ENCODE data around the gene PDHB.

Gene PDHB

GRCh38 chr3:58424613-58425012 is 9.0 kb downstream of the PDHB start:
- ATAC-seq (replicated peaks) (no peak), DNase-seq (no peak)
- Mint-ChIP-seq H3K36me3 (peaks cover 25 to 46% of the 10 kb centered on the region in 2 donors), H3K9me3 (no peaks in the 10 kb centered on the region), H3K27me3 (no peaks in the 10 kb centered on the region), H3K4me1 (peaks cover 14 to 22% of the 10 kb centered on the region in 2 donors), H3K4me3 (no peak overlapping the region), H3K27ac (peak overlapping the region; percentile 69)

- peaks cover 25 to 48% of the 10 kb centered on the region in 2 donors for H3K36me3 Mint-ChIP-seq
- DNase-seq (no peak), ATAC-seq (replicated peaks) (no peak)
- H3K9me3 Mint-ChIP-seq, result no peaks in the 10 kb centered on the region
- no peaks in the 10 kb centered on the region for H3K27me3 Mint-ChIP-seq
- peak overlapping the region; percentile 48 for H3K27ac Mint-ChIP-seq
- no peak overlapping the region for H3K4me3 Mint-ChIP-seq
- H3K4me1 Mint-ChIP-seq, result peaks cover 20 to 31% of the 10 kb centered on the region in 2 donors
Observed at GRCh38 chr3:58422756-58423325, 10.8 kb downstream of the PDHB start.

GRCh38 chr3:58421004-58421403 is 12.6 kb downstream of the PDHB start:
- DNase-seq, result no peak
- peak overlapping the region; percentile 48 for H3K27ac Mint-ChIP-seq
- H3K36me3 Mint-ChIP-seq, result peaks cover 22 to 47% of the 10 kb centered on the region in 2 donors
- H3K4me3 Mint-ChIP-seq, result no peak overlapping the region
- H3K4me1 Mint-ChIP-seq, result peaks cover 20 to 31% of the 10 kb centered on the region in 2 donors
- no peaks in the 10 kb centered on the region for H3K9me3 Mint-ChIP-seq
- peak in 1 of 2 donors; percentile 33 for ATAC-seq (replicated peaks)
- no peaks in the 10 kb centered on the region for H3K27me3 Mint-ChIP-seq

GRCh38 chr3:58419780-58420507 is 13.7 kb downstream of the PDHB start:
- Mint-ChIP-seq H3K36me3 (peaks cover 19 to 51% of the 10 kb centered on the region in 2 donors), H3K4me3 (no peak overlapping the region), H3K9me3 (no peaks in the 10 kb centered on the region), H3K4me1 (peaks cover 21 to 31% of the 10 kb centered on the region in 2 donors), H3K27ac (peak overlapping the region; percentile 71), H3K27me3 (no peaks in the 10 kb centered on the region)
- peak in 1 of 2 donors; percentile 43 for ATAC-seq (replicated peaks)
- no peak for DNase-seq

- DNase-seq (no peak), ATAC-seq (replicated peaks) (no peak)
- H3K36me3 Mint-ChIP-seq, result peaks cover 22 to 55% of the 10 kb centered on the region in 2 donors
Observed at GRCh38 chr3:58418227-58418626, 15.4 kb downstream of the PDHB start.

GRCh38 chr3:58417075-58417474 is 16.6 kb downstream of the PDHB start:
- H3K27ac Mint-ChIP-seq, result peak overlapping the region; percentile 37
- no peaks in the 10 kb centered on the region for H3K27me3 Mint-ChIP-seq

More at GRCh38 chr3:58418227-58418626, 15.4 kb downstream of the PDHB start:
- H3K4me1 Mint-ChIP-seq, result peaks cover 22 to 45% of the 10 kb centered on the region in 2 donors
- H3K27me3 Mint-ChIP-seq, result no peaks in the 10 kb centered on the region
- no peak overlapping the region for H3K4me3 Mint-ChIP-seq
- no peak overlapping the region for H3K27ac Mint-ChIP-seq
- no peaks in the 10 kb centered on the region for H3K9me3 Mint-ChIP-seq

GRCh38 chr3:58416191-58416590 is 17.4 kb downstream of the PDHB start:
- Mint-ChIP-seq H3K4me3 (no peak overlapping the region), H3K27ac (no peak overlapping the region), H3K9me3 (no peaks in the 10 kb centered on the region), H3K36me3 (peaks cover 30 to 53% of the 10 kb centered on the region in 2 donors), H3K27me3 (no peaks in the 10 kb centered on the region), H3K4me1 (peaks cover 25 to 55% of the 10 kb centered on the region in 2 donors)
- DNase-seq, result no peak
- ATAC-seq (replicated peaks), result no peak

More at GRCh38 chr3:58417075-58417474, 16.6 kb downstream of the PDHB start:
- DNase-seq, result no peak
- no peak overlapping the region for H3K4me3 Mint-ChIP-seq
- no peak for ATAC-seq (replicated peaks)
- H3K36me3 Mint-ChIP-seq, result peaks cover 27 to 52% of the 10 kb centered on the region in 2 donors
- H3K9me3 Mint-ChIP-seq, result no peaks in the 10 kb centered on the region
- H3K4me1 Mint-ChIP-seq, result peaks cover 21 to 52% of the 10 kb centered on the region in 2 donors

- H3K27me3 Mint-ChIP-seq, result no peaks in the 10 kb centered on the region
- H3K4me1 Mint-ChIP-seq, result peaks cover 25 to 45% of the 10 kb centered on the region in 2 donors
- ATAC-seq (replicated peaks), result peak; percentile 58 to 74
- H3K36me3 Mint-ChIP-seq, result peaks cover 40 to 60% of the 10 kb centered on the region in 2 donors
- no peaks in the 10 kb centered on the region for H3K9me3 Mint-ChIP-seq
- H3K4me3 Mint-ChIP-seq, result no peak overlapping the region
- H3K27ac Mint-ChIP-seq, result peak overlapping the region; percentile 20
- DNase-seq, result peak; percentile 25
Observed at GRCh38 chr3:58414538-58415197, 19.0 kb downstream of the PDHB start.

GRCh38 chr3:58411851-58412830 is 21.5 kb downstream of the PDHB start:
- H3K27me3 Mint-ChIP-seq, result no peaks in the 10 kb centered on the region

GRCh38 chr3:58411036-58411435 is 22.6 kb downstream of the PDHB start:
- peaks cover 32 to 58% of the 10 kb centered on the region in 2 donors for H3K4me1 Mint-ChIP-seq
- H3K36me3 Mint-ChIP-seq, result peaks cover 57 to 78% of the 10 kb centered on the region in 2 donors
- H3K9me3 Mint-ChIP-seq, result peaks cover 0 to 2% of the 10 kb centered on the region in 2 donors
- no peaks in the 10 kb centered on the region for H3K27me3 Mint-ChIP-seq
- DNase-seq (no peak), ATAC-seq (replicated peaks) (no peak)
- H3K4me3 Mint-ChIP-seq, result no peak overlapping the region
- peak overlapping the region; percentile 75 for H3K27ac Mint-ChIP-seq

More at GRCh38 chr3:58411851-58412830, 21.5 kb downstream of the PDHB start:
- Mint-ChIP-seq H3K27ac (peak overlapping the region; percentile 89), H3K4me3 (no peak overlapping the region), H3K4me1 (peaks cover 32 to 54% of the 10 kb centered on the region in 2 donors), H3K9me3 (peaks cover 0 to 2% of the 10 kb centered on the region in 2 donors), H3K36me3 (peaks cover 53 to 70% of the 10 kb centered on the region in 2 donors)
- ATAC-seq (replicated peaks) (peak; percentile 70), DNase-seq (no peak)

- H3K27me3 Mint-ChIP-seq, result no peaks in the 10 kb centered on the region
- H3K9me3 Mint-ChIP-seq, result peaks cover 0 to 2% of the 10 kb centered on the region in 2 donors
- H3K27ac Mint-ChIP-seq, result no peak overlapping the region
- ATAC-seq (replicated peaks) (no peak), DNase-seq (no peak)
- H3K4me3 Mint-ChIP-seq, result no peak overlapping the region
- peaks cover 31 to 59% of the 10 kb centered on the region in 2 donors for H3K4me1 Mint-ChIP-seq
- H3K36me3 Mint-ChIP-seq, result peaks cover 60 to 67% of the 10 kb centered on the region in 2 donors
Observed at GRCh38 chr3:58409663-58410062, 24.0 kb downstream of the PDHB start.

GRCh38 chr3:58408906-58409305 is 24.7 kb downstream of the PDHB start:
- no peak for DNase-seq
- Mint-ChIP-seq H3K36me3 (peaks cover 54 to 68% of the 10 kb centered on the region in 2 donors), H3K4me1 (peaks cover 34 to 59% of the 10 kb centered on the region in 2 donors), H3K27ac (peak overlapping the region; percentile 90), H3K27me3 (no peaks in the 10 kb centered on the region), H3K9me3 (peaks cover 0 to 2% of the 10 kb centered on the region in 2 donors), H3K4me3 (peak overlapping the region; percentile 52 to 70)
- ATAC-seq (replicated peaks), result peak; percentile 83 to 90

- peaks cover 29 to 56% of the 10 kb centered on the region in 2 donors for H3K36me3 Mint-ChIP-seq
Observed at GRCh38 chr3:58404396-58404795, 29.2 kb downstream of the PDHB start.

More at GRCh38 chr3:58404396-58404795, 29.2 kb downstream of the PDHB start:
- H3K9me3 Mint-ChIP-seq, result peaks cover 0 to 2% of the 10 kb centered on the region in 2 donors
- H3K27me3 Mint-ChIP-seq, result no peaks in the 10 kb centered on the region
- peaks cover 24 to 48% of the 10 kb centered on the region in 2 donors for H3K4me1 Mint-ChIP-seq
- DNase-seq, result no peak
- peak overlapping the region; percentile 80 for H3K27ac Mint-ChIP-seq
- peak overlapping the region in 1 of 2 donors; percentile 25 for H3K4me3 Mint-ChIP-seq
- ATAC-seq (replicated peaks), result peak; percentile 70 to 80

All from stimulated activated naive B cell treated with anti-CD40 and anti-IgM and Interleukin-4, amounts not matched to agents 10 μg/mL and 1 μg/mL and 100 μg/mL, for 72 hours (primary cell).